ENCODE measurements around the gene ZNF468.
"Not testable (repeated sequence)": the region's sequence is repeated elsewhere in the genome, so short reads cannot be mapped to it uniquely, and the experiment has no call there.

The ZNF468 gene

GRCh38 chr19:52829866-52830265 is 27.6 kb downstream of the ZNF468 start:
- not testable (repeated sequence) for DNase-seq (ENCODE audit: low read depth); H3K4me3 ChIP-seq (ENCODE audit: control insufficient read depth, low read depth, low read length)

- H3K4me3 ChIP-seq (ENCODE audit: control insufficient read depth, low read depth, low read length) = no peak overlapping the region
- TF ChIP-seq CTCF (conservative IDR thresholded peaks at IDR 0.05; ENCODE audit: control insufficient read depth, insufficient read depth, low read depth, low read length) = no peak
- DNase-seq (ENCODE audit: low read depth) = no peak
Measured at GRCh38 chr19:52825765-52826164, 31.7 kb downstream of the ZNF468 start.

- no peak overlapping the region for H3K4me3 ChIP-seq (ENCODE audit: control insufficient read depth, low read depth, low read length)
- DNase-seq (ENCODE audit: low read depth) = no peak
- no peak for TF ChIP-seq CTCF (conservative IDR thresholded peaks at IDR 0.05; ENCODE audit: control insufficient read depth, insufficient read depth, low read depth, low read length)
Measured at GRCh38 chr19:52823676-52824075, 33.7 kb downstream of the ZNF468 start.

- H3K4me3 ChIP-seq (ENCODE audit: control insufficient read depth, low read depth, low read length) = peak within 1 kb of the TSS; percentile 66
- peak; percentile 45 for DNase-seq (ENCODE audit: low read depth)
Measured at GRCh38 chr19:52821204-52821960, 36.0 kb downstream of the ZNF468 start, which contains the start of gene ZNF28. Gene ZNF28 (minus strand): TSS chr19:52821633. CDS start chr19:52817958, 3,675 bp downstream.

- peak; percentile 19 for DNase-seq (ENCODE audit: low read depth)
- peak overlapping the region; percentile 66 for H3K4me3 ChIP-seq (ENCODE audit: control insufficient read depth, low read depth, low read length)
Measured at GRCh38 chr19:52820472-52821203, 36.8 kb downstream of the ZNF468 start.

- no peak for DNase-seq (ENCODE audit: low read depth)
- H3K4me3 ChIP-seq (ENCODE audit: control insufficient read depth, low read depth, low read length) = no peak overlapping the region
- TF ChIP-seq CTCF (conservative IDR thresholded peaks at IDR 0.05; ENCODE audit: control insufficient read depth, insufficient read depth, low read depth, low read length) = no peak
Measured at GRCh38 chr19:52809801-52810200, 47.6 kb downstream of the ZNF468 start.

GRCh38 chr19:52799950-52800640 is 57.3 kb downstream of the ZNF468 start:
- DNase-seq (ENCODE audit: low read depth); H3K4me3 ChIP-seq (ENCODE audit: control insufficient read depth, low read depth, low read length): not testable (repeated sequence)

GRCh38 chr19:52789440-52789839 is 68.0 kb downstream of the ZNF468 start:
- H3K4me3 ChIP-seq (ENCODE audit: control insufficient read depth, low read depth, low read length) = no peak overlapping the region
- DNase-seq (ENCODE audit: low read depth) = no peak
- no peak for TF ChIP-seq CTCF (conservative IDR thresholded peaks at IDR 0.05; ENCODE audit: control insufficient read depth, insufficient read depth, low read depth, low read length)
